RKO (cell line): Measurements from ENCODE around the gene COL4A2.

Source experiments
- DNase-seq: peaks from one replicate; pipeline ENCODE4 v3.0.0-alpha.2; 2016; ENCODE audit warnings: low spot score

Gene COL4A2

DNA sequence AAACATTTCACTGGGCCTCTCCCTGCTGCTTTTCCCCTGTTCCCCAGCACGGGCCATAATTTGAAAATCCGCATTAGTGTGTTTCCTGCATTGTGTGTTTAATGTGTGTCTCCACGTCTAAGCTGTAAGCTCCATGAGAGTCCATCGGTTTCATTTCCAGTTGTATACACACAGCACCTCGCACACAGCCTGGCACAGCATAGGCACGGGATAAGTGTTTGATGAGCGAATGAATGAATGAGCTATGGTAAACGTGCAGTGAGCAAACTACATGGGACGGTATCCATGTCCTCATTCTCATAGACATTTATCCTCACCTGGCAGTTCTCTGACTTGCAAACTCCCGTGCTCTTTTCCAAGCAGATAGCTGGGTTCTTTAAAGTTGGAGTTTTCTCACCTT, 148.4 kb downstream of the COL4A2 start:
- no peak for DNase-seq

DNA sequence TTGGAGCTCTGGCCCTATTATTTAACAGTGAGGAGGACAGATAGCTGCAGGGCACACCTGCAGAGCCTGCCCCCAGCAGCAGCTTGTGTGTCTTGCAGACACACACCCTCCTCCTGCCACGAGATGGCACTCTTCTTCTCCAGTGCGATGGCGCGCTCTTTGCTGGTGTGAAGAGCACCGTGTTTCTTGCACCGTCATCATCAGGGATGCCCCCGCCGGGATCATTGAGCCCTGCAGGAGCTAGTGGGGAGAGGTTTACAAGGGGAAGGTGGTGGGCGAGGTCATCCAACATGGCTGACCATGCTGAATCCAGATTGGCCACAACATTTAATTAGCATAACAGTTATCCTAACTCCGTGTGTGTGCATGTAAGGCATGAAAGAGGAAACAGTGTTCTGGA, 148.9 kb downstream of the COL4A2 start:
- DNase-seq, result peak; percentile 83

DNA sequence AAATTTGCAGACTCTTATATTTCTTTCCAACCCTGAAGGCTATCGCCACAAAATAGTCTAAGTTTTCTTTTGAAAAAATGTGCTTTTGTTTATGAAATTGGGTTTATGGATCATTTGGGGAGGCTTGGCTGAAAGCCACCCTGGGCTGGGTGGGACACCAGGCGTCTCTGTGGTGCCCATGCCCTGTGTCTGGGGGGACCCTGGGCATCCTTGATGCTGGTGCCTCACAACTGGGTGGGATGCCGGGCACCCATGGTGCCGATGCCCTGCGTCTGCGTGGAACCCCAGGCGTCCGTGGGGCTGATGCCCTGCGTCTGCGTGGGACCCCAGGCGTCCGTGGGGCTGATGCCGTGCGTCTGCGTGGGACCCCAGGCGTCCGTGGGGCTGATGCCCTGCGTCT, 149.5 kb downstream of the COL4A2 start:
- DNase-seq, result no peak

DNA sequence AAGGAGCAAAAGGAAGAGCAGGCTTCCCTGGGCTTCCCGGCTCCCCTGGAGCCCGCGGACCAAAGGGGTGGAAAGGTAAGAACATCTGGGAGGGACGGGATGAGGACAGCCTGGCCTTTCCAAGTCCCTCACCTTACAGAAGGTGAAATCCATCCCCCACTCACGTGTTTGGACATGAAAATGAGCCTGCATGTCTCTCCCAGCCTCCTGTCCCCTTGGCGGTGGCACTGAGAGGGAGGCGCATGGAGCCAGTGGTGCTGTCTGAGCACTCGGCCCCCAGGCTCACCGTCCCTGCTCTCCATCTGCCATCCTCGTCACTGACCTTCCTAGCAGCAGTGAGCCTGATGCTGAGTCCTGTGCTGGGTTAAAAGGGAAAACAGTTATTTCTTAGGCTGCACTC, 150.3 kb downstream of the COL4A2 start:
- DNase-seq, result no peak

DNA sequence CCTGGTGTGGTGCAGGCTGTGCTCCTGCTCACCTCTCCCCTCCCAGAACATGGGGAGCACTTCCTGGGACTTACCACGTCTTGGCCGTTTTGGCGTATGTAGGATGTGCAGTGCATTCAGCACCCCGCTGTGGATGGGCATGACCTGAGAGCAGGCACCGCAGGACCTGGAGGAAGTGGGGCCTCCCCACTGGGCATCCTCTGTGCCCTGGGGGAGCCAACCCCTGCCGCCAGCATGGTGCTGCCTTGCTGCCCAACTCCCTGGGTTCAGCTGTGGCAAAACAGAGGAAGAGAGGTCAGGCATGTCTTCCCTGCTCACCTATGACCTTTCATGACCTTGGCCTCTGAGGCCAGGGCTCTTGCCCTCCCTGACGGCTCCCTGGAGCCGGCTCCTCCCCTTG, 150.9 kb downstream of the COL4A2 start:
- no peak for DNase-seq

DNA sequence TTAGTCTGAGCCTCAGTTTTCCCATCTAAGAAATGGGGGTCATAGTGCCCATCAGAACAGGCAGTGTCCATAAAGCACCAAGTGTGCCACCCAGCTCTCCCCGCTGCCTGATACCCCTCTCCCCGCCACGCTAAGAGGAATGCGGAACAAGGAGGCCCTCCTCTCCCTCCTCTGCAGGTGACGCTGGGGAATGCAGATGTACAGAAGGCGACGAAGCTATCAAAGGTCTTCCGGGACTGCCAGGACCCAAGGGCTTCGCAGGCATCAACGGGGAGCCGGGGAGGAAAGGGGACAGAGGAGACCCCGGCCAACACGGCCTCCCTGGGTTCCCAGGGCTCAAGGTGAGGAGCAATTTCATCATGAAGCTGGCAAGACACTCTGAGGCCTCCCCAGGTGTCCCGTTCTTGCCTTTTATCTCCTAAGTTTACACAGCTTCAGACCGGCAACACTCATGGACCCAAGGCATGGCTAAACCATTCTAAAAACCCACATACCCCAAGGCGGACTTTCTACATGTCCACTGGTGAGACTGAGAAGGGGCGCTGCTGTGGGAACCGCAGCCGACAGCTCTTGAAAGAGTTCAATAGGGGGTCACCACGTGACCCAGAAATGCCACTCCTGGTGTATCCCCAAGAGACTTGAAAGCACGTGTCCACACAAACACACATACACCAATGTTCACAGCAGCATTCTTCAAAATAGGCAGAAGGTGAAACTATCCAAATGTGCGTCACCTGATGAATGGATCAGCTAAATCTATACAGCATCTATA, 151.7 kb downstream of the COL4A2 start:
- DNase-seq, result no peak

DNA sequence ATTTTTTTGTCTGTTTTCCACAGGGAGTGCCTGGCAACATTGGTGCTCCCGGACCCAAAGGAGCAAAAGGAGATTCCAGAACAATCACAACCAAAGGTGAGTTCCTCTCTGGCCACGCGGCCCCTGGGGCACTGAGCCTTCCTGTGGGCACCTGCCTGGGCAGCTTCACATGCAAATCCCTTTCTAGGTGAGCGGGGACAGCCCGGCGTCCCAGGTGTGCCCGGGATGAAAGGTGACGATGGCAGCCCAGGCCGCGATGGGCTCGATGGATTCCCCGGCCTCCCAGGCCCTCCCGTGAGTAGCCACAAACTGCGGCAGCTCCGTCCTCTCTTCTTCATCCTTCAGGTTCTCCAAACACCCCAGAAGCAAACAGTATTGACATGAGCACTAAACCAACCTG, 155.0 kb downstream of the COL4A2 start:
- DNase-seq, result no peak

DNA sequence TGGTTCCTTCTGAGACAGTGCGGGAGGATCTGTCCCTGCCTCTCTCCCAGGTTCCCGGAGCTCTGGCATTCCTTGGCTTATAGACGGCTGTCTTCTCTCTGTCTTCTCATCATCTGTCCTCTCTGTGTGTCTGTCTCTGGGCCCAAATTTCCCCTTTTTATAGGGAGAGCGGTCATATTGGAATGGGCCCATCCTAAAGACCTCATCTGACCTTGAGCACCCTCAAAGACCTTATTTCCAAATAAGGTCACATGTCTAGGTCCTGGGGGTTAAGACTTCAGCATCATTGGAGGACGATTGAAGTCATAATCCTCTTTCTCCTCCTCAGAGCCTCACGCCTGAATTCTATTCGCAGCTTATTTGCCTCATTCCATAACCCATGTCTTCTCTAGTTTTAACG, 156.1 kb downstream of the COL4A2 start:
- DNase-seq, result no peak

DNA sequence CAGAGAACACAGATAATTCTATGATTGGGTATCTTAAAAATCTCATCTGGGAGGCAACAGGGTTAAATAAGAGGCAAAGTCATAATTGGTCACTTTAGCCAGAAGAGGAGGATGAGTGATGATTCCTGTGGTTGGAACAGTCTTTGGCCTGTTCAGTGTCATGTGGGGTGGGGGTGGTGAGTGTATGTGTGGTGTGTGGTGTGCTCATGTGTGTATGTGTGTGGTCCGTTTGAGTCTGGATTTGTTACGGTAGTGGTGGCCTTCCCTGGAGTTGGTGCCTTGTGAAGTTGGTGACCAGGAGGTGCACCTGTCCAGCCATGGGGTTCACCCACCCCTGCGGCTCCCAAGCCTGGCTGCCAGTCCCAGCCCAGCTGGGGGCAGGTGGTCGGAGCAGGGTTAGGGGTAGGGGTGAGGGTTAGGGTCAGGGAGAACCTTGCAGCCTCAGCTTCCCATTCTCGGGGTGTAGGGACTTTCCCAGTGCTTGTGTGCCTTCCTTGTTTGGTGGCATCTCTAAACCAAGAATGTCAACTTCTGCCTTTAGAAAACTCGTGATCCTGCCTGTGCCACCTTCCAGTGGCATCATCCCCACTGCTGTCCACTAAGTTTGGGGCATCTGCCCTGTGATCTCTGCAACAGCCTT, 156.9 kb downstream of the COL4A2 start:
- no peak for DNase-seq

DNA sequence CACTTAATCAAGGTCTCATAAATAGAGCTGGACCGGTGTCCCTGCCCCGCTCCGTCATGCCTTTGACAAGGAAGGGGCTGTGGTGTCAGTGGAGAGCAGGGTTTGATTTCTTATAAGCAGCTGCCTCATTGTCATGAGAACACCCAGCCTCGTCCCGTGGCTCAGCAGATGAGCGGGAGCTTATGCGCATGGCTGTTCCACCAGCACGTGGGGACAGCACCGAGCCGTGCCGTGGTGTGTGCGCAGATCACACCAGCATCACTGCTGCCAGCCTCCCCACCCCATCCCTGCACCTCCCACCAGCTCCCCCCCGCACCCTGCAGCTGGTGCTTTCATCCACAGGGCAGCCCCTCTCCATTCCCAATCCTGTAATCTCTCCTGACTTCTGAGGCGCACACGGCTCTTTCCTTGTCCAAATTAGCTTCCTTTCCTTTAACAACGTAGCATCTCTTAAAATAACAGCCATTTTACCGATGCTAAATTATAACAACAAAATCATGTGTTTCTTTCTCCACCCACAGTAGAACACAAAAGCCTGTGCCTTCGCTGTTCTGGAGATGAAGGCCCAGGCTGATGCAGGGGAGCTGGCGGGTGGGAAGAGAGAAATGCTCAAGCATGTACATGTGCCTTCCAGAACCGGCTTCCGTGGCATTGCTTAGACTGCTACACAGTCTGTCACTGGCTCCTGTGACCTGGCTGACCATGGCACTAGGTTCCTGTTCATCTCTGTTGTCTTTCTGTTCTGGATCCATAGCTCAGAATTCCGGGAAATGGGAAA, 157.7 kb downstream of the COL4A2 start:
- DNase-seq, result no peak

DNA sequence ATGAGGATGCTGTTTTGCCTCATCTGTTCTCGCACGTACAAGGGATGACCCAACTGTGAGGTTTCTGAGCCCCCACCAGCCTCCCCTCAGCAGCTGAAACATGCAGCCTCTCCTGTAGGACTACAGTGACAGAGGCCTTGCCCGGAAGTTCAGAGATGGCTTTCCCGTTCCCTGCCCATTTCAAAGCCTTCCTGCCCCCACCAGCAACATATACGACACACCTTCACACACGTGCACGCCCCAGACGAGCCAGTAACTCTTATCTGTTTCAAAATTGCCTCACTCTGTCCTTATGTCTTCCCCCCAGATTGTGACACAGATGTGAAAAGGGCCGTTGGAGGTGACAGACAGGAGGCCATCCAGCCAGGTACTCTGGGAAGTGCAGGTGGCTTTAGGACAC, 158.6 kb downstream of the COL4A2 start:
- no peak for DNase-seq

DNA sequence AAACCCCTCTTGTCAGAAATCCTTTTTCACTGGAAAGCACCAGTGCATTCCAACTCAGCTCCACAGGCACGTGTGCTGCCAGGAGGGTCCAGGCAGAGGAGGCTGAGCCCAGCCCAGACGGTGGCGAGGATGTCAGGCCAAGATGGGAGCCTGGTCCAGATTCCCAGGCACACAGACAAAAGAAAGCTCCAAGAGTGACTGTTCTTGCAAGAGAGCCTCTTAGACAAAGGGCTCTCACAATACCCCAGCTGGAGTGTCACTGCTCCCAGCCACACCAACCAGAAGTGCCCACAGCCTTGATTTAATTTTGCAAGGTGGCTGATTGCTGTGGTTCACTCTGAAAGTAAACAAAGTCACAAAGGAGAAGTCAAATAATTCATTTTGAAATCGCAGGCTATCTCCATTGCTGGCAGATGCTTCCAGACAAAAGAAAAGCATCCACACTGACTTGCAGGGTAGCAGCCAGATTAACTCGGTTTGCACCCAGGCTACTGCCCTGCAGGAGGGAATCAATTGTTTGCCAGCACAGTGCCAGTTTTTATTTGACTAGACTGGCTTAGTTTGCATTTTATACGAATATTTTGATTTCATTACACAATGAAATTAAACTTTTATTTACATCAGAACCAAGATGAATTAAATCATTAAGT, 159.3 kb downstream of the COL4A2 start:
- no peak for DNase-seq

DNA sequence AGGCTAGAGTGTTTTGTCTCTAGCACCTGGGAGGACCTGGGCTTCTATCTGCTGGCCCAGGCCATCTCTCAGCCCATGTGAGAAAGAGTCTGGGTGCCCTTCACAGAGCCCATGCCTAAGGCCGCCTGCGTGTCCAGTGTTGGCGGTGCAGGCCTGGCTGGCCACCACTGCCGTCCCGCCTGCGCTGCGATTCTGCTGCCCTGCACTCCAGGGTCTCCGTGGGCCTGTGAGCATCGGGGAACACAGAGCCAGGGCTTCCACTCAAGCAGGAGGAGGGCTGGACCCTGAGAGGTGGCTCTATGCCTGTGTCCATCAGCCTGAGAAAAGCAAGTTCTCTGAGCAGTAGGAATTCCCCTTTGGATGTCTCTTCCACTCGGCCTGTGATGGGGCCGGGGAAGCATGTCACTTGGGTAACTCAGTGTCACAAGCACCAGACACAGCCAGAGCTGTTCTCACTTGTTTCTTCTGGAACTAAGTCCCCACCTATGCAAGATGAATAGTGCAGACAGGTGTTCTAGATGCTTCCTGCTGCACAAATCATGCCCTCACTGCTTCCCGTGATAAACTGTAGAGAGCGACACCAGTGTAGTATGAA, 160.5 kb downstream of the COL4A2 start:
- DNase-seq, result no peak

DNA sequence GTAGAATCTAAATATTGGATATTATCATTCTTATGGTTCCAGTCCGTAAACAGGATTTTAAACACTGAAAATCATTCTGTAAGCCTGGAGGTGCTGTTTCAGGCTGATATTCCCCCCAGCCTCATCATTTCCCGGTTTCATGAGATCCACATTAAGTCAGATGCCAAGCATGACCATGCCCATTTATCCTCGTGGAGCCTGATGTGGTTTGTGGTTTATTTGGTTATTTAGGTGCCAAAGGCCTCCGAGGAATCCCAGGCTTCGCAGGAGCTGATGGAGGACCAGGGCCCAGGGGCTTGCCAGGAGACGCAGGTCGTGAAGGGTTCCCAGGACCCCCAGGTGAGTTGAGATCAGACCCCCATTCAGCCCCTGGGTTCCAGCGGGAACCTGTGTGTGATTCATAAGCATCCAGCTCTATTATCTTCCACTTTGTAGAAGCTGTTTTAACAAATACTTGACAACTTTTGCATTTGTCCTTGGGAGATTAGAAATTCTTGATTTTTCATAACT, 162.0 kb downstream of the COL4A2 start:
- no peak for DNase-seq

DNA sequence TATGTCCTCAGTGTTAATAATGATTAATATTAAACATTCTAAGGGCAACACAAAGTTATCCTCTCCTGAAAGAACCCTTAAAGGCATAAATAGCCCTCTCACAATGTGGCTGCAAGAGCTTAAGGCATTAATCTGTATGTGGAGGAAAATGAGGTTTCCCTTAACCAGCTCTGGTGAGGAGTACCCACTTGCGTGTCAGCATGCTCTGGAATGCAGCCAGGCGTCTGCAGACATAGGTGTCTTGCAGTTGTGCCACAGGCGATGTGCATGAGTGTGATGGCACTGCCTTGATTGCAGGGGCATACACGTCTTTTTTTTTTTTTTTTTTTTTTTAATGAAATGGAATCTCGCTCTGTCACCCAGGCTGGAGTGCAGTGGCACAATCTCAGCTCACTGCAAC, 162.5 kb downstream of the COL4A2 start:
- DNase-seq, result no peak

DNA sequence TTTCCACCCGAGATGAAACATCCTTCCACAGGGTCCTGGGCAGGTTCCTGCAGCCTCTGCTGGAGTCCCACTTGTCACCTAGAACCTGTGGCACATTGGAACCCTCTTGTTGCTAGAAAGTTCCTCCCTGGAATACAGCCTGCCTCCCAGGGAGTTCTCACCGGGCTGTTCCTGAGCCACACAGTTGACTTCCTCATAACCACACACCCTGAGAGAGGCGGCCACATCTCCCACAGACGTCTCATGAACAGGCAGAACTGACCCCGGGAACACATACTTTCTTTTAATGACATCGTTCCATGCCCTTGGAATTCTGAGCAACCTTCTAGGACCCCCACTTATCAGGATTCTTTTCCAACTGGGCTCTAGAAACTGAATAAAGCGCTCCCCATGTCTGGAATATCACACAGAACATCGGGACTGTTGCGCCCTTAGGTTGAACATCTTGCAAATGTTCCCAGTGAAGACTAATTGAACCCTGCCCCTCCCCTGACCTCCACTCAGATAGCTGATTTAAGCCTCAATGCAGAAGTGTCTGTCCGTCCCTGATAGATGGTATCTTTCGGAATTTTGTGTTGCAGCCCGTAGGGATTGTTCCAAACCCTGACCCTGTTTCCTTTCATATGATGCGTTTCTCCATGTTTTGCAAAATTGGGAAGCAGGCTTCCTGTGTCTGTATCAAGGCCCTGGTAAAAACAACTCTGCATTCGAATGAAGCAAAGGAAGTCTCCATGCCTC, 163.4 kb downstream of the COL4A2 start:
- DNase-seq, result no peak

DNA sequence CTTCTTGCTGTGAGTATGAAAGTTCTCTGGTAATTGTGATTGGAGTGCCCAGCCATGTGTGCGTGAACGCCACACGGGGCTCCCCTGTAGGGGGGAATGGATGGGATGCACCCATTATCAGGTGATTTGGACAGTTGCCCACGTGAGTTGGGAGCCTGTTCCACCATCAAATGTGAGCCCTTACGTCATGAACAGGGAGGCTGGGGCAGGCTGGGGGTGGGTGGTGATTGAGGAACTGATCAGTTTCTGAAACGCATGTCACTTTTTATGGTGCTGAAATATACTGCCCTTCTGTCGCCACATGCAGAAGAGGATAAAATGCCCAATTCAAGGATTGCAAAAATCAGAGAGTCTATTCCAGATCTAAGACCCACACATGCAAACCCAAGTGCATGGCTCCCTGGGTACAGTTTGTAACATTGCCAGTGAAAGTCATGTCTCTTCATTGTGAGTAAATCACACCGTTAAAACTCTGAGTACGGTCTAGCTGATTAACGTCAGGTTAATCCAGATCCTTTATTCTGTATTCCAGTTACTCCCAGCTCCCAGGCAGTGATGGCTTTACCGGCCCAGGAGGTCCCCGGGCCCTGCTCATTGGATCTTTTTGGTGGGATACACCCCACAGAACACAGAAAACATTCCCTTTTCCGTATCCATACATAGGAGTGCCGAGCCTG, 164.2 kb downstream of the COL4A2 start:
- DNase-seq, result no peak

DNA sequence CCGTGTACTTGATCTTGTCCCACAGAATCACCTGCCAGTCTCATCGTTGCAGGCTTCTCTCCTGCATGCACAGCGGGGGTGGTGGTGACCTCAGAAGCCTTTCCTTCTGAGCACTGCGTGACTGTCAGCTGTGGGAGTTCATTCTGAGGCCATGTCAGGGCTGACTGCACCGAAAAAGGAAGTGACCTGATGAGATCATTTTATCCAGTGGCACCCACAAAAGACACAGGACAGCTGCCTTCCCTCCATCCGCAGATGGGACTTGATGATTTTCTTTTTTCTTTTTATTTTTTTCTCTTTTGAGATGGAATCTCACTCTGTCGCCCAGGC, 164.7 kb downstream of the COL4A2 start:
- DNase-seq, result peak; percentile 23

DNA sequence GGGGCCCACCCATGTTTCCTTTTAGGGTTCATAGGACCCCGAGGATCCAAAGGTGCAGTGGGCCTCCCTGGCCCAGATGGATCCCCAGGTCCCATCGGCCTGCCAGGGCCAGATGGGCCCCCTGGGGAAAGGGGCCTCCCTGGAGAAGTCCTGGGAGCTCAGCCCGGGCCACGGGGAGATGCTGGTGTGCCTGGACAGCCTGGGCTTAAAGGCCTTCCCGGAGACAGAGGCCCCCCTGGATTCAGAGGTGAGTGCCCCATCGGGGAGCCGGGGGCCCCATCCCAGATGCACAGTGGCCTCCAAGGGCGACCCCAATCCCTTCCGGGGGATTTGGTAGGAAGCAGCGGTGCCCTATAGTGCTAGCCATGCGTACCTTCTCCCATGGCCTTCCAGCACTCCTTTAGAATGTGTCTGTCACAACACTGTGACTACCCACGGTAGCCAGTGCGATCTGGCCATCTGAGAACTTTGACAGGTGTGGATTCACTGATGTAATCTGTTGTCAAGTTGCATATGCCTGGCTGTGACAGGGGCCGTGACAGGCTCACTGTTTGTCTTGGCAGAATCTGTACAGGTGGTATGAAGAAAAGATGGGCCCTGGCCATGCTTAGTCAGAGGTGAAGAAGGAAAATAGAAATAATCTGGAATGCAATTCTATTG, 165.9 kb downstream of the COL4A2 start:
- DNase-seq, result no peak

DNA sequence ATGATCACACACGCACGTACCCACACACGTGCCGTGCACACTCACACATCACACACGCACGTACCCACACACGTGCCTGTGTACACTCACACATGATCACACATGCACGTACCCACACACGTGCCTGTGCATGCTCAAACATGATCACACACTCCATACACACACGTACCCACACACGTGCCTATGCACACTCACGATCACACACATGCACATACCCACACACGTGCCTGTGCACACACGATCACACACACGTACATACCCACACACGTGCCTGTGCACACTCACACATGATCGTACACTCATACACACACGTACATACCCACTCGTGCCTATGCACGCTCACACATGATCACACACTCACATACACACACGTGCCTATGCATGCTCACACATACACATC, 167.6 kb downstream of the COL4A2 start:
- DNase-seq, result no peak
